ENCODE data around the gene GOLGA8S.
"Not testable (repeated sequence)": the region's sequence is repeated elsewhere in the genome, so short reads cannot be mapped to it uniquely, and the experiment has no call there.

The GOLGA8S gene

DNA sequence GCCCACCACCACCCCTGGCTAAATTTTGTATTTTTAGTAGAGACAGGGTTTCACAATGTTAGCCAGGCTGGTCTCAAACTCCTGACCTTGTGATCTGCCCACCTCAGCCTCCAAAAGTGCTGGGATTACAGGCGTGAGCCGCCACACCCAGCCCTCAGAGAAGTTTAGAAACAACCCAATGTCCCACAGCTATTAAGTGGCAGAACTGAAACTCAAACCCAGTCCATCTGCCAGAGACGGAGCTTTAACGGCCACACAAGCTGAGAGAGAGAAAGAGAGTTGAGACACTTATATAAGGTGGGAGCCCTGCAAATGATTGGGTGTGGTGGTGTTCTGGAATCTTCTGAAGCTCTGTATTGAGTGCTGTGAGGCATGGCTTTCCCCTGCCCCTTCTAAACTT is 43.8 kb downstream of the GOLGA8S start:
- not testable (repeated sequence) for DNase-seq

DNA sequence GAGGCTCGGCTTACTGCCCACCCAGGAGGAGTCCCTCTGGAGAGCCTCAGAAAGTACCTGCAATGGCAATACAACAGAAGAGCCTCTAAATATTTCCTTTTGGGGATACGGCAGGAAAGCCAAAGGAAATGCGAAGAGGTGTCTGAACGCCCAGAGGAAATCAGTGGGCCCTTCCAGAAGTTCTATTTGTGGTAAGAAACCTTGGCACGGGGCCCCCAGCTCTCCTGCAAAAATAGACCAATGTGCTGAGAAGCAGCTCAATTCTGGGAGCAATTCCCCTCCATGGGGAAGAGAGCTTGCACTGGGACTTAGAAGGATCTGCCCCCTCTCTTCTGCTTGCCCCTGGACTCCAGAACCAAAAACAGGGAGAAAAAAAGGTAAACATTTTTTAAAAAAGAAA is 44.7 kb downstream of the GOLGA8S start:
- DNase-seq, result not testable (repeated sequence)

DNA sequence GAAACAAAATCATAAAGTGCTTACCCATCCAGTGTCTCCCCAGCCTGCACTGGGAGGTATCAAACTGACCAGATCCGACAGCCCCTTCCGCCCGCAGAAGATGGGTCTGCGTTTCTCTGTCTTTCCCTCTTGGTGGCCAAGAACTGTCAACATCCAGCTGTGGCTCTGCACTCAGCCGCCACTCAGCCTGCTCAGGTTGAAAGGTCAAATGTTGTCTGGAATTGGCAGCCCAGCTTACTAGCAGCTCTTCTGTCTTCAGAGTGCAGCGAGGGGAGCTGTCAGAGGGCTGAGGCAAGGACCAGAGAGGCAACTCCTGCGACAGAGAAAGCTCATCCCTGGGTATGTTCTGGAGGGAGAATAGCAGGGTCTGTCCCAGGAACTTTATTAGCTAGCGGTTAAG is 47.1 kb downstream of the GOLGA8S start:
- no peak for DNase-seq

DNA sequence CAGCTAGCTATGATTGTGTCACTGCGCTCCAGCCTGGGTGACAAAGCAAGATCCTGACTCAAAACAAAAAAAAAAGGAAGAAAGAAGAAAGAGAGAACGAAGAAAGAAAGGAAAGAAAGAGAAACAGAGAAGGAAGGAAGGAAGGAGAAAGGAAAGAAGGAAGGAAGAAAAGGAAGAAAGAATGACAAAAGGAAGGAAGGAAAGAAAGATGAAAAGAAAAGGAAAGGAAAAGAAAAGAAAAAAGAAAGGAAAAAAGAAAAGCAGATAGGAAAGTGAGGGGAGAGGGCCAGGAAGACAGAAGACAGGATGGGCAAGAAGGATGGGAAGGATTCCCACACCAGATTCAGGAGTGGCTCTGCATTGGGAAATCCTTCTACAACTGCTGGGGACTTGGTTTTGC is 47.6 kb downstream of the GOLGA8S start:
- no peak for DNase-seq

GRCh38 chr15:23402544-23402943 is 48.0 kb downstream of the GOLGA8S start:
- DNase-seq, result no peak

GRCh38 chr15:23403550-23403949 is 49.0 kb downstream of the GOLGA8S start:
- no peak for DNase-seq

- DNase-seq, result no peak
Observed at GRCh38 chr15:23411841-23412240, 57.3 kb downstream of the GOLGA8S start.

DNA sequence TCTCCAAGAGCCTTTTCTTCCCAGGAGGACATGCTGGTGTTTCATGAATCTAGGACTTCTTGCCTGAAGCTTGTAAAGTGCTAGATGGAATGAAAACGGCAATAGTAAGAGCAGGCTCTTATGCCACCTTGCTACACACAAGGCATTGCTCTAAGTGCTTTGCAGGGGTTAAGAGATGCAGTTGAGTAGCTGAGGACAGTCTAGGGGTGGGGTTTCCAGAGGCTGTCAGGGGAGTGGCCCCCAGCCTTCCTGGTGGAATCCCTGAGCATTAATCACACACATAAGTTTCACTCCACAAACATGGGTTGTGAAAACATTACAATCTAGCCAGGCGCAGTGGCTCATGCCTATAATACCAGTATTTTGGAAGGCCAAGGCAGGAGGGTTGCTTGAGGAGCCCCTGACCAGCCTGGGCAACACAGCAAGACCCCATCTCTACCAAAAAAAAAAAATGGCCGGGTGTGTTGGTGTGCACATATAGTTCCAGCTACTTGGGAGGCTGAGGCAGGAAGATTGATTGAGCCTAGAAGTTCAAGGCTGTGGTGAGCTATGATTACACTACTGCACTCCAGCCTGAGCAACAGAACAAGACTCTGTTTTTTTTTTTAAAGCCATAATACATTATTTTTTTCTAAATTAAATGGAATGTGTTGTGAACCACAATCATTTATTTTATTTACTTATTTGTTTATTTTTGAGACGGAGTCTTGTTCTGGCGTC is 58.5 kb downstream of the GOLGA8S start:
- not testable (repeated sequence) for DNase-seq

Measured in NCI-H1694 (cell line).